HG03196 (cell line): Measurements from ENCODE around the gene OR4N2.
"Not testable (repeated sequence)": the region's sequence is repeated elsewhere in the genome, so short reads cannot be mapped to it uniquely, and the experiment has no call there.

Experiments
- ATAC-seq: cut with Tn5 transposase; IDR thresholded peaks from one replicate; pipeline ENCODE4 v1.9.1; 2021; ENCODE audit not compliant: unreplicated experiment

OR4N2 gene, protein sequence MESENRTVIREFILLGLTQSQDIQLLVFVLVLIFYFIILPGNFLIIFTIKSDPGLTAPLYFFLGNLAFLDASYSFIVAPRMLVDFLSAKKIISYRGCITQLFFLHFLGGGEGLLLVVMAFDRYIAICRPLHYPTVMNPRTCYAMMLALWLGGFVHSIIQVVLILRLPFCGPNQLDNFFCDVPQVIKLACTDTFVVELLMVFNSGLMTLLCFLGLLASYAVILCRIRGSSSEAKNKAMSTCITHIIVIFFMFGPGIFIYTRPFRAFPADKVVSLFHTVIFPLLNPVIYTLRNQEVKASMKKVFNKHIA

DNA sequence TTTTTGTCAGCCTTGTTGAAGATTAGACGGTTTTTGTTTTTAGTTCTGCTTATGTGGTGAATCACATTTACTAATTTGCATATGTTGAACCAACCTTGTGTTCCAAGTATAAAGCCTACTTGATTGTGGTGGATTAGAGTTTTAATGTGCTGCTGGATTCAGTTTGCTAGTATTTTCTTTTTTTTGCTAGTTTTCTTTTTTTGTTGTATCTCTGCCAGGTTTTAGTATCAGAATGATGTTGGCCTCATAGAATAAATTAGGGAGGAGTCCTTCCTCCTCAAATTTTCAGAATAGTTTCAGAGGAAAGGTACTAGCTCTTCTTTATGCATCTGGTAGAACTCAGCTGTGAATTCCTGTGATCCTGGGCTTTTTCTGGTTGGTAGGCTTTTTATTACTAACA lies at the start of gene OR4N2:
OR4N2 (plus strand) TSS at position 301 of the 400 bp plus-strand sequence. CDS start 23,679 bp downstream, outside the sequence.
- not testable (repeated sequence) for ATAC-seq

DNA sequence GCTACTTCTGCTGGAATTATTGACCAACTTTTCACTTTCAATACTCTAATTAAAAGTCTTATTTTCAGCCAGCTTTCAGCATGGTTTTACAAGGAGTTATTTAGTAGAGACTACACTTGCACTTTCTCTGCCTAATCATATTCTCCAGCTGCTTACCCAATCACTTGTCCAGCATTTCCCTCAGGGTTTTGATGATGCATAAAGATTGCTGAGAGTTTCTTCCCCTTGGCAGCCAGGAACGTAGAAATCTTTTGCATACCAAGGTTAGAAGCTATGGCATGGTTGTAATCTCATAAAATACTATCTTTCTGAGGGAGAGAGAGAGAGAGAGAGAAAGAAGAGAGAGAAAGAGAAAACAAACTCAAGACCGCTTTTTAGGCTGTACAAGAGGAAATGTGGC lies 49.4 kb upstream of the OR4N2 start:
- no peak for ATAC-seq

DNA sequence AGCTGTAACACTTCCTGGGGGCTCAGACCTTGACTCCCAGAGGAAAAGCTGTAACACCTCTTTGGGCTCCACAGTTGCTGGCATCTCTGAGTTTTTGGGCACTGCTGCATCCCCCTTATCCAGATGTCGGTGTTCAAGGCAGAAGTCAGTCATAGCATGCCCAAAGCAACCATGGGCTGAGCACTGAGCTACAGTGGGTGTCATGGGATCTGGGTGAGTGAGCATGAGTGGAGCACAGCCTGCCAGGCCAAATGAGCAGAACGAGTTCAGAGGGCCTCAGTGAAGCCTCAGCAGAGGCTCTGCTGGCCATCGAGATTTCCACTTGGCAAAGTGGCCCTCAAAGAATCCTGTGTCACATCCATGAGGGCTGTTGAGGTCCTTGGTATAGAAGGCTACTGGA lies 32.1 kb upstream of the OR4N2 start:
- not testable (repeated sequence) for ATAC-seq

DNA sequence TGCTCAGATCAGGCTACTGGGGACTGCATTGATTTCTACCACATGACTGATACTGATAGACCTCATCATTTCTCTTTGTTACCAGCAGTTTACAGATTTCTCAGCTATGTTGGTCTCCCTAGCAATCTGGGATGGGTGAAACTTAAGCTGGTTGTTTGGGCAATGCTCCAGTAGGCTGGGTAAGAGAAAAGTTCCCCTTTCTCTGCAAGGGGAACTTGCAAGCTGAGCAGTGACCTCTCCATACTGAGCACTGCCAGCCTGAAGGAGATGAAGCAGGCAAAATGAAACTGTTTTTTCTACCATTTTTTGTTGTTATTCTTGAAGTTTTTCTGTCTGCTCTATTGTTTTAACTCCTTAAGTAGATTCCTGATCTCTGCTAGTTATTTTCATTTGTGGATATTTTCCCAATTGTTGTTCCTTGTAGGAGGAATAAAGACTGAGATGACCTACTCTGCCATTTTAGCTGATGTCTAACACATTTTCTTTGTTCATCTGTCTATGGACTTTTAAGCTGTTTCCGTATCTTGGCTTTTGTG lies 31.6 kb upstream of the OR4N2 start:
- ATAC-seq = no peak

DNA sequence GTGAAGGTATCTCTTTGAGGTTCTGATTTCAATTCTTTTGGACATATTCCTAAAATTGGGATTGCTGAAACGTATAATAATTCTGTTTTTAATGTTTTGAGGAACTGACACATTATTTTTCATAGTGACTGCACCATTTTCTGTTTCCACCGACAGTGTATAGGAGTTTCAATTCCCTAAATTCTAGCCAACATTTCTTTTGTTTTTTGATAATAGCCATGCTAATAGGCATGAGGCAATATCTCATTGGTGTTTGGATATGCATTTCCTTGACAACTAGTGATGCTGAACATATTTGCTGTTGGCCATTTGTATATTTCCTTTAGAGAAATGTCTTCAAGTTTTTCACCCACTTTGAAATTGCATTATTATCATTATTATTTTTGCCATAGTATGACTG lies 31.1 kb upstream of the OR4N2 start:
- not testable (repeated sequence) for ATAC-seq

DNA sequence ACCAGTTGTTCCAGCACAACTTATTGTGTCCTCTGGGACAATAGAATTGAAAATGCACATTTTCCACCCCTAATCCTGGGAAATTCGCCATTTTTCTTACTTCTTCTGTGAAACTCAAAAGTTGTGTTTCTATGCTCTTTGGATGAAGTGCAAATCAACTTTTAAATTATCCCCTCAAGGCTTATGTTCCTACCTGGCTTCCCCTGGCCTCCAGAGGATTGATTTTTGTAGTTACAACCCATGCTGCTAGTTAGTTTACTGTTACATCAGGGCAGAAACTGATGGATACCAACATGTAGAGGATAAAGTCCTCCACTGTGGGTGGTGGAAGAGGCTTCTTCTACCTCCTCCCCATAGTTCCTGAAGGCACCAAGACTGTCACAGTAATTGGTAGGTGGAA lies 30.4 kb upstream of the OR4N2 start, which contains the start of gene OR4M1:
OR4M1 (plus strand) TSS at position 301 of the 400 bp plus-strand sequence. CDS start 6,819 bp downstream, outside the sequence.
- not testable (repeated sequence) for ATAC-seq

DNA sequence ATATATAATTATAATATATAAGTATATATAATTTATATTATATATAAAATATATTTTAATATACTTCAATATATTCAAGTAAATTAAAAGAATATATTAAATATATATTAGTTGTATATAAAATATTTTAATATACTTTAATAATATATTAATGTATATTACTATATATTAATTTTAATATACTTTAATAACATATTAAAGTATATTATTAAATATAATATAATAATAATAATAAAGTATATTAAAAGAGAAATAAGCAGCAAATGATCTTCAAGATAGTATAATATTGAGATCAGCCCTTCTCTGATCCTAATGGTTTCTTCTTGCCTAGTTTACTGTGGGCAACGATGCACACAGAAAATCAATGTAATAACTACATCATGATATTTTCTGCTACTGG lies 28.0 kb upstream of the OR4N2 start:
- ATAC-seq = no peak

DNA sequence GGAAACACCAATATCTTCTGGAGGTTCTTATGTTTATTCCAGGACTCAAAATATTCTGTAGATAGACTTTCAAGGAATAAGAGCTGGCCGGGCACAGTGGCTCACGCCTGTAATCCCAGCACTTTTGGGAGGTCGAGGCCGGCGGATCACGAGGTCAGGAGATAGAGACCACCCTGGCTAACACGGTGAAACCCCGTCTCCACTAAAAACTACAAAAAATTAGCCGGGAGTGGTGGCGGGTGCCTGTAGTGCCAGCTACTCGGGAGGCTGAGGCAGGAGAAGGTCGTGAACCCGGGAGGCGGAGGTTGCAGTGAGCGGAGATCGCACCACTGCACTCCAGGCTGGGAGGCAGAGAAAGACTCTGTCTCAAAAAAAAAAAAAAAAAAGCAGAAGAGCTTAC lies 17.7 kb upstream of the OR4N2 start:
- not testable (repeated sequence) for ATAC-seq

DNA sequence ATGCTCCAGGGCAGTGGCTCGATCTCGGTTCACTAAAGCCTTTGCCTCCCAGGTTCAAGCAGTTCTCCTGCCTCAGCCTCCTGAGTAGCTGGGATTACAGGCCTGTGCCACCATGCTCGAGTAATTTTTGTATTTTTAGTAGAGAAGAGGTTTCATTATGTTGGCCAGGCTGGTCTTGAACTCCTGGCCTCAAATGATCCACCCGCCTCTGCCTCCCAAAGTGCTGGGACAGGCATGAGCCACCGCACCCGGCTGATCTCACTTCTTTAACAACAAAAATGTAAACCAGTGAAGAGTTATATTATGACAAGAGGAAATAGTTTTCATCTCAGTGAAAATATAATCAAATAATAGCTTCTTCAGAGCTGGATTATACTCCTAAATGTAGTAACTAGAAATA lies 16.3 kb upstream of the OR4N2 start:
- not testable (repeated sequence) for ATAC-seq

DNA sequence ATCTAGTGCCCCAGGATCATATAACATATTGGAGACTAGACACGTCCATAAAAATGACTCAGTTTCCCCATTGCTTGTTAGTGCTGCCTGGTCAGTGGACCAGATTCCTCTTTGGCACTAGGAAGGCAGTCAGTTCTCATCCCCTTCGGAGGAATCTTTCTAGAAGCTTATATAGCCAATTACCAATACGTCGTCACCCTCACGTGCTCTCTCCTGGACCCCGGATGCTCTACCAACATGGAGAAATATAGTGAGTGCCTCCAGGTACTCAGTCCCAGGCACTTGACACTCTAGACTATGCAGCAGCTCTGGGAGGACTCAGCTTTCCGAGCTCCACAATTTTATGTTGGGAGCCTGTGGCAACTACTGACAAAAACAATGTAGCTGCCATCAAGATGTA lies 15.4 kb upstream of the OR4N2 start:
- not testable (repeated sequence) for ATAC-seq

DNA sequence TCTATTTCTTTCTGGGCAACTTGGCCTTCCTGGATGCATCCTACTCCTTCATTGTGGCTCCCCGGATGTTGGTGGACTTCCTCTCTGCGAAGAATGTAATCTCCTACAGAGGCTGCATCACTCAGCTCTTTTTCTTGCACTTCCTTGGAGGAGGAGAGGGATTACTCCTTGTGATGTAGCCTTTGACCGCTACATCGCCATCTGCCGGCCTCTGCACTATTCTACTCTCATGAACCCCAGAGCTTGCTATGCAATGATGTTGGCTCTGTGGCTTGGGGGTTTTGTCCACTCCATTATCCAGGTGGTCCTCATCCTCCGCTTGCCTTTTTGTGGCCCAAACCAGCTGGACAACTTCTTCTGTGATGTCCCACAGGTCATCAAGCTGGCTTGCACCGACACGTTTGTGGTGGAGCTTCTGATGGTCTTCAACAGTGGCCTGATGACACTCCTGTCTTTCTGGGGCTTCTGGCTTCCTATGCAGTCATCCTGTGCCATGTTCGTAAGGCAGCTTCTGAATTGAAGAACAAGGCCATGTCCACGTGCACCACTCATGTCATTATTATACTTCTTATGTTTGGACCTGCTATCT lies 7.0 kb upstream of the OR4N2 start:
- ATAC-seq = not testable (repeated sequence)

DNA sequence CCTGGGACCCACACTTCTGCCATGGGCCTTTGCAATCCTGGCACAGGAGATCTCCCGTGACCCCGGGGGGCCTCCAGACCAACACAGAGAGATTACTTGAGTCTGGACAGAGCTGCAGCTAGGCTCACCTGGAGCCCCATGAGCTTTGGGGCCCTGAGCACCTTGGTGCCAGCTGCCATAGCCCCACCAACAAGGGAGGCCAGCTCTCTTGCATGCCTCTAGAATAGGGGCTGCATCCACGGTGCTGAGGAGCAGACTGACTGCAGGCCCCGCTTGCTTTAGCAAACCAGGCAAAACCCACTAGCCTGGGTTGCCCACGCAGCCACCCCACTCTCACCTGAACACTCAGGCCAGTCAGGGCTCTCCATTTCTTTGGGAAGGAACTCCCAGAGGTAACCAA lies 3.7 kb upstream of the OR4N2 start:
- ATAC-seq = no peak

DNA sequence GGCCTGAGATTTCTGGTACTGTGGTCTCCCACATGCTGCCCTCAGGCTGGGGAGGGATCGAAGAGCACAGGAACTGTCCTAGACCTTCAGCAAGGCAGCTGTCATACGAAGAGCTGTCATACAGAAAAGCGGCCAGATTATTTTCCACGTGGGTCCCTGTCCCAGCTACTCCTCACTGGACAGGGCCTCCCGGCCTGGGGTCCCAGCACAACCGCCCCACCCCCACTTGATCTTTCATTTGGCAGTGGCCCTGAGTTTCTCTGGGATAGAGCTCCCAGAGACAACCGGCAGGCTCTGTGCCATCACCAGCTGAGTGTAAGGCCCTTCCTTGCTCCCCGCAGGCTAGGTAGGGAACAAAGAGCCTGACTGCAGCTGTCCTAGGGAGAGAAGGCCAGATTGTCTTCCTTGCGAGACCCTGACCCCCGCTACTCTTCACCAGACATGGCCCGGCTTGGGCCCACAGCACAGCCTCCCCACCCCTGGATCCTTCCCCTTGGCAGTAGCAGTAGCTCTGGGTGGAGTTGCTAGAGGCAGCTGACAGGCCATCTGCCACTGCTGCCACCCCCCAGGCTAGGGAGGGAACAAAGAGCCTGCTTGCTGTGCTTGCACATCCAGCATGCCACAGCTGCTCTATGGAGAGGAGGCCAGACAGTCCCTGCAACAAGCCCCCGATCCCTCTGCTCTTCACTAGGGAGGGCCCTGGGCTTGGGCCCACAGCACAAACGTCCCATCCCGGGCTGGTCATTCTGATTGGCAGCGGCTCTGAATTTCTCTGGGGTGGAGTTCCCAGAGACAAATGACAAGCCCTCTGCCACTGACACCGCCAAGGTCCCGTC lies 3.1 kb upstream of the OR4N2 start:
- ATAC-seq = no peak

DNA sequence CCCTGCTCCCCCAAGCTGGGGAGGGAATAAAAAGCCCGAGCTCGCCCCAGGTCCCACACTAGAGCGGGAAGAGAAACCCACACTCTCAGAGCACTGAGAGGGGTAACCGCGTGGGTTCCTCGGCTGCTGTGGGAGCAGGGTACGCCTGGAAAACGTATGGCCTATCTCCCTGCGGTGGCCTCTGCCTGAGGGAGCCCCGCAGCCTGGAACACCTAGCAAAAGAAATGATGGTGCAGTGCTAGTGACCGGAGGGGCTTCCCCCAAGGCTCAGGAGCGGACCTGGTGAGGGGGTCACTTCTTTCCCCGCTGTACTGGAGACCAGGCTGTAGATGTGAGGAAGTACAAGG lies 2.5 kb upstream of the OR4N2 start:
- no peak for ATAC-seq

DNA sequence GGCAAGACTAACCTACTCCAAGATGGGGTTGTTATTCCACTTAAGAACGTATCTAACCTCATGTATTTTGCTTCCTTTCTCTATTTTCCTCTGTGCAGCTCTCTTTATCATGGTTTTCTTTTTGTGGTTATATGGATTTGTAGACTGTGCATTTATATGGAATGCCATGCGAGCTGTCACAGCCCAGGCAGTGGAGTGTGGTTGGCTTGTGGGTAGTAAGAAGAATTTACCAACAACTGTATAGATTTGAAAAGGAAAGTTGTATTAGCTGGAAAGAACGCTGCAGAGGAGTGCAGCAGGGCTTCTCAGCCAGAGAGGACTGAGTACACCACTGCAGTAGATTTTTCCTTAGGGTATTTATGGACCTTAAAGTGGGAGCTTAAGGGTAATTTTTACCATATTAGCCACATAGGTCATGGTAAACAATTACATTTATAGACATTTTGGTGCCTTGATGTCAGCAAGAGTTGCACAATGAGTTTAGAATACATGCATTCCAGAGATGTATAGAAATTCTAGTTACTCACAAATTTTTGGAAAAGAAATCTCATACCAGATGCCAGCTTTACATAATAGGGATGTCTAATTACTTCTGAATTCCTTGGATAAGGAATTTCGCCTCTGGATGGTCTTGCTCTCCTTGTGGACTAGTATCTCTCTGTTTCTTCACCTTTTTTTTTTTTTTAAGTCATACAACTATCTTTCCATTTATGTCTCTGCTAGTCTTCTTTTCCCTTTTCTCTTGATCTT lies 9.8 kb downstream of the OR4N2 start:
- ATAC-seq = not testable (repeated sequence)

DNA sequence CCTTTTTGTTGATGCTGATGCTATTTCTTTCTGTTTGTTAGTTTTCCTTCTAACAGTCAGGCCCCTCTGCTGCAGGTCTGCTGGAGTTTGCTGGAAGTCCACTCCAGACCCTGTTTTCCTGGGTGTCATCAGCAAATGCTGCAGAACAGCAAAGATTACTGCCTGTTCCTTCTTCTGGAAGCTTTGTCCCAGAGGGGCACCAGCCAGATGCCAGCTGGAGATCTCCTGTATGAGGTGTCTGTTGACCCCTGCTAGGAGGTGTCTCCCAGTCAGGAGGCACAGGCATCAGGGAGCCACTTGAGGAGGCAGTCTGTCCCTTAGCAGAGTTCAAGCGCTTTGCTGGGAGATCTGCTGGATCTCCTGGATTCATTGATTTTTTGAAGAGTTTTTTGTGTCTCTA lies 16.3 kb downstream of the OR4N2 start:
- not testable (repeated sequence) for ATAC-seq

DNA sequence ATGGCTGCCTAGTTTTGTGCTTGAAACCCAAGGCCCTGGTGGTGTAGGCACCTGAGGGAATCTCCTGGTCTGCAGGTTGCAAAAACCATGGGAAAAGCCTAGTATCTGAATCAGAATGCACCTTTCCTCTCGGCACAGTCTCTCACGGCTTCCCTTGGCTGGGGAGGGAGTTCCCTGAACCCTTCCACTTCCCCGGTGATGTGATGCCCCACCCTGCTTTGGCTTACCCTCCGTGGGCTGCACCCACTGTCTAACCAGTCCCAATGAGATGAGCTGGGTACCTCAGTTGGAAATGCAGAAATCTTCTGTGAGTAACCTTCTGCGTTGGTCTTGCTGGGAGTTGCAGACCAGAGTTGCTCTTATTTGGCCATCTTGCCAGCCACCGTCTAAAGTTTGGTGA lies 17.4 kb downstream of the OR4N2 start:
- ATAC-seq = not testable (repeated sequence)

DNA sequence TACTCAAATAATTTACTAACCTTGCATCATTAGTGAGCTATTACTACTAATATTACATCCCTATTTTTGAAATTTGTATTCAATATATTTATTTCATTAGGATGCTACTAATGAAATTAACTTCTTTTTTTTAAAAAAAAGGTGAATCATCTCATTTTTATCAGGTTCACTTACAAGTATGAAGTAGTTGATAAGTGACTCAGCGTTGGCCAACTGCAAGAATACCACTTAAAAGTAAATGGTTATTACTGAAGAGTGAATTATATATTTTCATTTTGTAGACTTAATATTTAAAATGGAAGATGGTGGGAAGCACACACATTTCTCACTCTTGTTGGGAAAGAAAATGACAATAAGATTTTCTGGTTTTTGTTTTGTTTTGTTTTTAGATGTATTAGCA lies 19.6 kb downstream of the OR4N2 start:
- ATAC-seq = no peak

DNA sequence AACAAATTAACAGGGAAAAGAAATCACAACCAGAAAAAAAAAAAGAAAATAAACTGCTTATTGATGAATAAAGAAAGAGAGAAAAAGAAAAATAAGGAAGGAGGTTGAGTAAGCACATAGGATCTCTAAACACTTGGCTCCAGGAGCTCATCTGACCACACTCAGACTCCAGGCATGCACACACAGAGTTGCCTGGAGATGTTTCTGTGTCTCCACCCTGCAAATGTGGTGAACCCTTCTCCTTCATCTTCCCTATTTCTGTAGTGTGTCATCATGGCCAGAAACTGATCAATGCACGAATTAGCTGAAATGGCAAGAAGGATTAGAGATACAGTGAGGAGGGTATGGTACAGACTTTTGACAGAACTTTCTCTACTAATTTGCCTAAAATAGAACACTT lies 20.2 kb downstream of the OR4N2 start:
- ATAC-seq = no peak

DNA sequence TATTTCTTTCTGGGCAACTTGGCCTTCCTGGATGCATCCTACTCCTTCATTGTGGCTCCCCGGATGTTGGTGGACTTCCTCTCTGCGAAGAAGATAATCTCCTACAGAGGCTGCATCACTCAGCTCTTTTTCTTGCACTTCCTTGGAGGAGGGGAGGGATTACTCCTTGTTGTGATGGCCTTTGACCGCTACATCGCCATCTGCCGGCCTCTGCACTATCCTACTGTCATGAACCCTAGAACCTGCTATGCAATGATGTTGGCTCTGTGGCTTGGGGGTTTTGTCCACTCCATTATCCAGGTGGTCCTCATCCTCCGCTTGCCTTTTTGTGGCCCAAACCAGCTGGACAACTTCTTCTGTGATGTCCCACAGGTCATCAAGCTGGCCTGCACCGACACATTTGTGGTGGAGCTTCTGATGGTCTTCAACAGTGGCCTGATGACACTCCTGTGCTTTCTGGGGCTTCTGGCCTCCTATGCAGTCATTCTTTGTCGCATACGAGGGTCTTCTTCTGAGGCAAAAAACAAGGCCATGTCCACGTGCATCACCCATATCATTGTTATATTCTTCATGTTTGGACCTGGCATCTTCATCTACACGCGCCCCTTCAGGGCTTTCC lies 24.2 kb downstream of the OR4N2 start:
- not testable (repeated sequence) for ATAC-seq
